ENCODE results near the gene ATP11C. TPM values are rescaled to one million over a fixed set of nuclear protein-coding genes. Genes with fewer than 3 reads are reported as not detected.
A peak's percentile ranks its signal among the peaks of the same experiment; 100 is the strongest.

The ATP11C gene
- total and polyA plus RNA-seq, 10 of the 15 experiments (the other 5 are each of a cell fraction or from before 2014, with no cell fraction given), result 16.2 to 44.0 (median 24.8) TPM

GRCh38 chrX:139750390-139750789 lies 182.5 kb downstream of the ATP11C start:
- ChIA-PET POLR2A (no interaction called here), CTCF (interaction anchor here (1.0 to 2.2 kb wide), 4 partner anchors 10 to 1106 kb away, joined by 3 to 10 read pairs (median 3); no protein-coding TSS in a partner anchor), SMC1A (ENCODE audit: uncharacterized antibody, unreplicated experiment) (interaction anchor here (0.9 to 2.7 kb wide), 7 partner anchors 8 to 183 kb away, joined by 3 to 8 read pairs (median 3); no protein-coding TSS in a partner anchor), RAD21 (ENCODE audit: unreplicated experiment) (interaction anchor here (1.1 kb wide), 1 partner anchor 9 kb away, joined by 3 read pairs; no protein-coding TSS in a partner anchor)
- H3K36me3 ChIP-seq (ENCODE audit: control insufficient read depth in 2 of 2, insufficient read depth in 2 of 2, low read length in 1 of 2), result no peaks in the 10 kb centered on the region; a peak in 2 of 4 replicates
- FAIRE-seq (no peak), ATAC-seq (no peak), DNase-seq (ENCODE audit: low read depth, low spot score) (no peak)
- H3K27me3 ChIP-seq (replicated peaks in 1 of 2; ENCODE audit: control insufficient read depth in 2 of 2, insufficient read depth in 2 of 2, low read length in 1 of 2), result no peaks in the 10 kb centered on the region
- H3K4me2 ChIP-seq (ENCODE audit: control insufficient read depth, insufficient read depth), result no peak overlapping the region
- peaks cover 2% of the 10 kb centered on the region; the same call in 2 of the 3 replicates for H3K9me3 ChIP-seq (replicated peaks; ENCODE audit: control insufficient read depth, insufficient read depth, low read length)
- H4K20me1 ChIP-seq (ENCODE audit: control insufficient read depth, insufficient read depth), result no peaks in the 10 kb centered on the region
- intact Hi-C loops (cut with micrococcal nuclease; ENCODE audit: unreplicated experiment), result no loop called here
- TF ChIP-seq ATF7 (IDR thresholded peaks at IDR 0.05; ENCODE audit: low read depth), result no peak
- no peak for TF ChIP-seq POU2F2 (IDR thresholded peaks at IDR 0.05; ENCODE audit: borderline replicate concordance, low read depth, low read length)
- TF ChIP-seq MXI1 (IDR thresholded peaks at IDR 0.05; ENCODE audit: low read depth, low read length), result no peak
- no peaks in the 10 kb centered on the region for H3K79me2 ChIP-seq (ENCODE audit: control insufficient read depth, insufficient read depth, low read length)
- BruUV-seq (replicated peaks), result no TSS peak
- H3K4me1 ChIP-seq (ENCODE audit: control insufficient read depth, insufficient read depth, low read length), result no peaks in the 10 kb centered on the region
- H2AFZ ChIP-seq (ENCODE audit: control insufficient read depth, low read depth, low read length), result no peak overlapping the region
- H3K9ac ChIP-seq (ENCODE audit: control insufficient read depth, insufficient read depth, low read length), result no peak overlapping the region
- in situ Hi-C loops (cut with MboI), result no loop called here
- no peak overlapping the region for H3K4me3 ChIP-seq
- H3K27ac ChIP-seq (ENCODE audit: control insufficient read depth, insufficient read depth), result no peak overlapping the region

- H3K27ac ChIP-seq (ENCODE audit: control insufficient read depth, insufficient read depth), result no peak overlapping the region
- H3K36me3 ChIP-seq (ENCODE audit: control insufficient read depth in 2 of 2, insufficient read depth in 2 of 2, low read length in 1 of 2), result no peaks in the 10 kb centered on the region
- DNase-seq (ENCODE audit: low read depth, low spot score), result peak; percentile 19
- no peak overlapping the region for H3K4me3 ChIP-seq
- no peak overlapping the region for H3K4me2 ChIP-seq (ENCODE audit: control insufficient read depth, insufficient read depth)
- ChIA-PET CTCF (no interaction called here), SMC1A (ENCODE audit: uncharacterized antibody, unreplicated experiment) (interaction anchor here (0.9 to 1.9 kb wide), 5 partner anchors 11 to 227 kb away, joined by 3 to 7 read pairs (median 3); no protein-coding TSS in a partner anchor), POLR2A (no interaction called here), RAD21 (ENCODE audit: unreplicated experiment) (interaction anchor here (0.6 to 1.1 kb wide), 3 partner anchors 45 to 194 kb away, joined by 3 read pairs; no protein-coding TSS in a partner anchor)
- peak; percentile 92 for ATAC-seq
- no peak overlapping the region for H3K9ac ChIP-seq (ENCODE audit: control insufficient read depth, insufficient read depth, low read length)
- WGBS (ENCODE audit: insufficient coverage, insufficient replicate concordance, low lambda C conversion rate, missing lambda C conversion rate), result 14% methylated on average over 2 of the region's 2 CpGs
- H3K4me1 ChIP-seq (ENCODE audit: control insufficient read depth, insufficient read depth, low read length), result no peaks in the 10 kb centered on the region
- in situ Hi-C loops (cut with MboI), result no loop called here
- no TSS peak for BruUV-seq (replicated peaks)
- FAIRE-seq, result peak; percentile 23
- H3K79me2 ChIP-seq (ENCODE audit: control insufficient read depth, insufficient read depth, low read length), result no peaks in the 10 kb centered on the region
- intact Hi-C loops (cut with micrococcal nuclease; ENCODE audit: unreplicated experiment), result no loop called here
- H3K9me3 ChIP-seq (replicated peaks; ENCODE audit: control insufficient read depth, insufficient read depth, low read length), result no peaks in the 10 kb centered on the region
- H2AFZ ChIP-seq (ENCODE audit: control insufficient read depth, low read depth, low read length), result no peak overlapping the region
- H4K20me1 ChIP-seq (ENCODE audit: control insufficient read depth, insufficient read depth), result no peaks in the 10 kb centered on the region
- H3K27me3 ChIP-seq (replicated peaks in 1 of 2; ENCODE audit: control insufficient read depth in 2 of 2, insufficient read depth in 2 of 2, low read length in 1 of 2), result no peaks in the 10 kb centered on the region
- TF ChIP-seq IKZF1 (conservative IDR thresholded peaks at IDR 0.05) (no peak), BHLHE40 (IDR thresholded peaks at IDR 0.05; ENCODE audit: borderline replicate concordance in 1 of 2, low read depth in 2 of 2, low read length in 1 of 2) (0 out of 4 replicates have a peak, but pooled peaks of 1 of the 2 experiments have one; percentile 18), HDAC6 (IDR thresholded peaks at IDR 0.05; ENCODE audit: unreplicated experiment) (no peak), EP300 (IDR thresholded peaks at IDR 0.05; ENCODE audit: borderline replicate concordance in 1 of 2, control insufficient read depth in 1 of 2, low read depth in 2 of 2, low read length in 2 of 2) (0 out of 4 replicates have a peak, but pooled peaks have one; percentile 12 to 28), PBX3 (IDR thresholded peaks at IDR 0.05; ENCODE audit: insufficient replicate concordance, low read depth, low read length) (no peak), ZZZ3 (IDR thresholded peaks at IDR 0.05; ENCODE audit: control insufficient read depth, insufficient read length, low read depth) (no peak), MEF2A (IDR thresholded peaks at IDR 0.05; ENCODE audit: insufficient read depth, low read depth, low read length) (peak; percentile 64; the same call in 1 of the 2 replicates), FOXM1 (IDR thresholded peaks at IDR 0.05; ENCODE audit: low read depth, low read length) (0 out of 2 replicates have a peak, but pooled peaks have one; percentile 20), POLR2A (IDR thresholded peaks at IDR 0.05; ENCODE audit: low read depth, low read length) (no peak), ZNF207 (IDR thresholded peaks at IDR 0.05; ENCODE audit: borderline replicate concordance) (no peak), GABPA (IDR thresholded peaks at IDR 0.05; ENCODE audit: low read depth) (0 out of 2 replicates have a peak, but pooled peaks have one; percentile 15)
Observed at GRCh38 chrX:139739138-139739537, 193.7 kb downstream of the ATP11C start.
